ENCODE data around the gene MREG.

- TF ChIP-seq CTCF (IDR thresholded peaks at IDR 0.05) (no peak), POLR2A (IDR thresholded peaks at IDR 0.05) (no peak)
These were observed 97.9 kb downstream of the MREG start for GRCh38 chr2:215915441-215915840.
